ENCODE data around the gene PDSS2.

GRCh38 chr6:107401573-107401972 is 57.8 kb downstream of the PDSS2 start:
- TF ChIP-seq CTCF (IDR thresholded peaks at IDR 0.05; ENCODE audit: low read depth, low read length, poor library complexity, severe bottlenecking) = no peak
- no peak for TF ChIP-seq EZH2phosphoT487 (IDR thresholded peaks at IDR 0.05; ENCODE audit: borderline replicate concordance, low read length)

Measured in DOHH2 (cell line).